ENCODE results near the gene USP37. TPM values are rescaled to one million over a fixed set of nuclear protein-coding genes. Genes with fewer than 3 reads are reported as not detected.
"Not testable (repeated sequence)": the region's sequence is repeated elsewhere in the genome, so short reads cannot be mapped to it uniquely, and the experiment has no call there.

Gene USP37
- total RNA-seq, 1 donor from 2014 or later = 7.9 TPM

- DNase-seq (ENCODE audit: low read depth, low spot score) = not testable (repeated sequence)
Observed at GRCh38 chr2:218554225-218554624, 13.9 kb downstream of the USP37 start.

- no peak for DNase-seq (ENCODE audit: low read depth, low spot score)
Observed at GRCh38 chr2:218547978-218548377, 20.2 kb downstream of the USP37 start.

- no peak for DNase-seq (ENCODE audit: low read depth, low spot score)
Observed at GRCh38 chr2:218547511-218547910, 20.6 kb downstream of the USP37 start.

GRCh38 chr2:218546012-218546411, 22.1 kb downstream of the USP37 start:
- no peak for DNase-seq (ENCODE audit: low read depth, low spot score)

- DNase-seq (ENCODE audit: low read depth, low spot score) = no peak
Observed at GRCh38 chr2:218540015-218540414, 28.1 kb downstream of the USP37 start.

- no peak for DNase-seq (ENCODE audit: low read depth, low spot score)
Observed at GRCh38 chr2:218536804-218537494, 31.2 kb downstream of the USP37 start.

- no peak for DNase-seq (ENCODE audit: low read depth, low spot score)
Observed at GRCh38 chr2:218529990-218530389, 38.2 kb downstream of the USP37 start.

GRCh38 chr2:218528409-218528808, 39.7 kb downstream of the USP37 start:
- DNase-seq (ENCODE audit: low read depth, low spot score) = not testable (repeated sequence)

- DNase-seq (ENCODE audit: low read depth, low spot score) = no peak
Observed at GRCh38 chr2:218523651-218524050, 44.5 kb downstream of the USP37 start.

- DNase-seq (ENCODE audit: low read depth, low spot score) = no peak
Observed at GRCh38 chr2:218518876-218519275, 49.3 kb downstream of the USP37 start.

- no peak for DNase-seq (ENCODE audit: low read depth, low spot score)
Observed at GRCh38 chr2:218517434-218518206, 50.5 kb downstream of the USP37 start.

- DNase-seq (ENCODE audit: low read depth, low spot score) = no peak
Observed at GRCh38 chr2:218516614-218517013, 51.5 kb downstream of the USP37 start.

- no peak for DNase-seq (ENCODE audit: low read depth, low spot score)
Observed at GRCh38 chr2:218513676-218514075, 54.5 kb downstream of the USP37 start.

GRCh38 chr2:218508299-218508698, 59.9 kb downstream of the USP37 start:
- DNase-seq (ENCODE audit: low read depth, low spot score) = no peak

GRCh38 chr2:218505754-218506371, 62.3 kb downstream of the USP37 start:
- no peak for DNase-seq (ENCODE audit: low read depth, low spot score)

GRCh38 chr2:218501665-218502064, 66.5 kb downstream of the USP37 start:
- peak; percentile 60 for DNase-seq (ENCODE audit: low read depth, low spot score)

- no peak for DNase-seq (ENCODE audit: low read depth, low spot score)
Observed at GRCh38 chr2:218500501-218501060, 67.6 kb downstream of the USP37 start.

GRCh38 chr2:218485986-218486667, 82.0 kb downstream of the USP37 start:
- no peak for DNase-seq (ENCODE audit: low read depth, low spot score)

- DNase-seq (ENCODE audit: low read depth, low spot score) = no peak
Observed at GRCh38 chr2:218482651-218483050, 85.5 kb downstream of the USP37 start.

GRCh38 chr2:218479595-218479994, 88.6 kb downstream of the USP37 start:
- no peak for DNase-seq (ENCODE audit: low read depth, low spot score)

- no peak for DNase-seq (ENCODE audit: low read depth, low spot score)
Observed at GRCh38 chr2:218478544-218478943, 89.6 kb downstream of the USP37 start.

GRCh38 chr2:218477247-218477646, 90.9 kb downstream of the USP37 start:
- no peak for DNase-seq (ENCODE audit: low read depth, low spot score)

Data from pulmonary artery endothelial cell (primary cell).